CD14-positive monocyte (primary cell): ENCODE data around the gene METTL22. TPM values are rescaled to one million over a fixed set of nuclear protein-coding genes. Genes with fewer than 3 reads are reported as not detected.

ENCODE experiments used
- DNase-seq, 3 donors: peaks; one replicate each; pipeline ENCODE4 v3.0.0-alpha.2; 2011 to 2022
- H2AFZ ChIP-seq: 2 replicates; pipeline ENCODE4 v1.6.0; 2012; ENCODE audit warnings: mild to moderate bottlenecking, low read depth, low read length, inconsistent platforms; ENCODE audit not compliant: insufficient read depth, poor library complexity, severe bottlenecking
- H3K27ac ChIP-seq, 2 donors: 1 replicate in 1 of 2; 2 replicates in 1 of 2; pipeline ENCODE4 v1.5.1; 2012 to 2013; ENCODE audit warnings: low read length in 2 of 2, control low read depth in 1 of 2, inconsistent platforms in 1 of 2, low read depth in 1 of 2, mild to moderate bottlenecking in 1 of 2
- H3K27me3 ChIP-seq, 2 donors: one replicate each; pipeline versions ENCODE4 v1.6.0 to v1.6.1; 2011 to 2013; ENCODE audit warnings: low read length in 2 of 2; ENCODE audit not compliant: control insufficient read depth in 2 of 2, insufficient read depth in 2 of 2
- H3K36me3 ChIP-seq, 2 donors: replicated peaks in 1 of 2; 1 replicate in 1 of 2; 2 replicates in 1 of 2; pipeline versions ENCODE4 v1.5.1 to v1.6.1; 2012 to 2013; ENCODE audit warnings: low read length in 2 of 2, control low read depth in 1 of 2, inconsistent platforms in 1 of 2, mild to moderate bottlenecking in 1 of 2; ENCODE audit not compliant: insufficient read depth in 2 of 2, control insufficient read depth in 1 of 2
- H3K4me1 ChIP-seq, 2 donors: 1 replicate in 1 of 2; 2 replicates in 1 of 2; pipeline versions ENCODE4 v1.5.1 to v1.6.1; 2012 to 2013; ENCODE audit warnings: low read length in 2 of 2, control low read depth in 1 of 2, inconsistent platforms in 1 of 2, mild to moderate bottlenecking in 1 of 2, moderate library complexity in 1 of 2; ENCODE audit not compliant: insufficient read depth in 2 of 2, control insufficient read depth in 1 of 2
- H3K4me2 ChIP-seq: replicated peaks from 2 replicates; pipeline ENCODE3; 2012; ENCODE audit warnings: low read length, moderate library complexity, mild to moderate bottlenecking; ENCODE audit not compliant: poor library complexity, severe bottlenecking; ENCODE audit errors: extremely low read depth
- H3K4me3 ChIP-seq, 3 experiments: fragments of 200-600 bp in 1 of 3; sonication (generic) in 1 of 3; replicated peaks in 1 of 3; 1 replicate in 2 of 3; 2 replicates in 1 of 3; pipeline ENCODE4 v1.5.1; 2011 to 2013; ENCODE audit warnings: low read length in 3 of 3, mild to moderate bottlenecking in 3 of 3, control low read depth in 2 of 3, low read depth in 2 of 3, inconsistent platforms in 1 of 3, moderate library complexity in 1 of 3
- H3K79me2 ChIP-seq: 2 replicates; pipeline ENCODE4 v1.6.0; 2012; ENCODE audit warnings: mild to moderate bottlenecking, control low read depth, inconsistent platforms, low read length, moderate library complexity; ENCODE audit not compliant: insufficient read depth
- H3K9ac ChIP-seq: 2 replicates; pipeline ENCODE4 v1.6.0; 2017; ENCODE audit warnings: low read length, mild to moderate bottlenecking; ENCODE audit not compliant: insufficient read depth, poor library complexity, severe bottlenecking
- H3K9me3 ChIP-seq, 2 donors: replicated peaks in 1 of 2; 1 replicate in 1 of 2; 2 replicates in 1 of 2; pipeline versions ENCODE4 v1.5.1 to v1.6.1; 2012 to 2013; ENCODE audit warnings: low read length in 2 of 2, control low read depth in 1 of 2; ENCODE audit not compliant: control insufficient read depth in 1 of 2, insufficient read depth in 1 of 2
- H4K20me1 ChIP-seq: 2 replicates; pipeline ENCODE4 v1.6.0; 2012; ENCODE audit warnings: mild to moderate bottlenecking, low read length, control low read depth, moderate library complexity; ENCODE audit not compliant: insufficient read depth
- H3K27ac Mint-ChIP-seq, 7 donors: one replicate each; pipeline ENCODE4 v1.8.0; 2020; ENCODE audit warnings: mild to moderate bottlenecking in 7 of 7, mixed read lengths in 7 of 7, moderate library complexity in 6 of 7, inconsistent platforms in 2 of 7
- H3K27me3 Mint-ChIP-seq, 3 donors: one replicate each; pipeline ENCODE4 v1.8.0; 2021 to 2022; ENCODE audit warnings: low read depth in 3 of 3, mild to moderate bottlenecking in 3 of 3, mixed read lengths in 3 of 3, moderate library complexity in 3 of 3, inconsistent platforms in 1 of 3
- H3K36me3 Mint-ChIP-seq, 2 donors: one replicate each; pipeline ENCODE4 v1.8.0; 2020; ENCODE audit warnings: mixed read lengths in 2 of 2, inconsistent platforms in 1 of 2, mild to moderate bottlenecking in 1 of 2
- H3K4me1 Mint-ChIP-seq: one replicate; pipeline ENCODE4 v1.8.0; 2020; ENCODE audit warnings: mild to moderate bottlenecking, mixed read lengths
- H3K4me3 Mint-ChIP-seq, 2 donors: one replicate each; pipeline ENCODE4 v1.8.0; 2020; ENCODE audit warnings: mild to moderate bottlenecking in 2 of 2, mixed read lengths in 2 of 2, moderate library complexity in 1 of 2
- H3K9me3 Mint-ChIP-seq, 7 donors: one replicate each; pipeline ENCODE4 v1.8.0; 2020 to 2022; ENCODE audit warnings: mixed read lengths in 7 of 7, mild to moderate bottlenecking in 6 of 7, moderate library complexity in 6 of 7, inconsistent platforms in 2 of 7
- CTCF ChIP-seq: fragments of 200-600 bp; IDR thresholded peaks from one replicate; pipeline ENCODE4 v1.8.0; 2022; ENCODE audit warnings: antibody characterized with exemption, mild to moderate bottlenecking
- WGBS: methylation state at CpG from one replicate; pipeline ENCODE4 v1.1.5; 2013; ENCODE audit warnings: missing lambda C conversion rate; ENCODE audit not compliant: insufficient coverage; 5-methylcytosine and 5-hydroxymethylcytosine counted together
- intact Hi-C, 2 donors: fragments of 100-400 bp; cut with micrococcal nuclease; formaldehyde crosslinking; loops; one replicate each; pipeline versions ENCODE4 v1.15.0 to v1.15.1; 2023
- polyA plus RNA-seq, 3 donors: library from polyadenylated mRNA; depleted of rRNA in 1 of 3; unstranded in 2 of 3; stranded (reverse) in 1 of 3; fragments of 300-500 nt in 2 of 3; fragments of >200 nt in 1 of 3; fragmentation: Illumina TruSeq in 2 of 3; gene quantifications; 1 replicate in 2 of 3; 2 replicates in 1 of 3; pipeline ENCODE4 v1.2.3, GENCODE V29; 2012 to 2021

The METTL22 gene
- polyA plus RNA-seq, 3 donors = 36.0 to 44.0 (median 38.9) TPM

GRCh38 chr16:8589057-8589899, 32.2 kb upstream of the METTL22 start:
- no peak overlapping the region for H3K9ac ChIP-seq
- H2AFZ ChIP-seq = no peak overlapping the region
- no peaks in the 10 kb centered on the region for H4K20me1 ChIP-seq
- H3K4me1 ChIP-seq = peaks cover 0 to under 1% of the 10 kb centered on the region in 2 donors
- H3K36me3 ChIP-seq = no peaks in the 10 kb centered on the region
- Mint-ChIP-seq H3K27me3 (peaks cover 6 to 32% (median 32%) of the 10 kb centered on the region in 3 donors), H3K9me3 (peaks cover 0 to 14% (median 4%) of the 10 kb centered on the region in 7 donors), H3K4me1 (peaks cover 4% of the 10 kb centered on the region), H3K36me3 (peaks cover 0 to 2% of the 10 kb centered on the region in 2 donors), H3K4me3 (peak overlapping the region in 1 of 2 donors; percentile 44), H3K27ac (no peak overlapping the region)
- no peak for DNase-seq
- intact Hi-C loops = no loop called here
- no peak overlapping the region for H3K4me2 ChIP-seq
- WGBS = 2% methylated on average over 63 of the region's 64 CpGs
- peaks cover 43 to 59% of the 10 kb centered on the region in 2 donors for H3K27me3 ChIP-seq
- H3K4me3 ChIP-seq = no peak overlapping the region
- H3K79me2 ChIP-seq = no peaks in the 10 kb centered on the region
- TF ChIP-seq CTCF = no peak
- H3K9me3 ChIP-seq = peaks cover 3 to 35% of the 10 kb centered on the region in 2 donors
- no peak overlapping the region for H3K27ac ChIP-seq

- Histone ChIP-seq H3K4me2 (no peak within 1 kb of the TSS), H4K20me1 (no peaks in the 10 kb centered on the region), H3K36me3 (no peaks in the 10 kb centered on the region), H3K9ac (no peak within 1 kb of the TSS), H3K79me2 (no peaks in the 10 kb centered on the region), H2AFZ (no peak within 1 kb of the TSS), H3K9me3 (peaks cover 3 to 35% of the 10 kb centered on the region in 2 donors), H3K27ac (no peak within 1 kb of the TSS), H3K4me1 (peaks cover 0 to 2% of the 10 kb centered on the region in 2 donors), H3K4me3 (no peak within 1 kb of the TSS), H3K27me3 (peaks cover 43 to 59% of the 10 kb centered on the region in 2 donors)
- H3K27me3 Mint-ChIP-seq = peaks cover 2 to 33% (median 32%) of the 10 kb centered on the region in 3 donors
- WGBS = 6% methylated on average over 39 of the region's 41 CpGs
- peaks cover 6% of the 10 kb centered on the region for H3K4me1 Mint-ChIP-seq
- intact Hi-C loops = no loop called here
- peaks cover 0 to 2% of the 10 kb centered on the region in 2 donors for H3K36me3 Mint-ChIP-seq
- no peak within 1 kb of the TSS for H3K4me3 Mint-ChIP-seq
- H3K9me3 Mint-ChIP-seq = peaks cover 0 to 14% (median 4%) of the 10 kb centered on the region in 7 donors
- H3K27ac Mint-ChIP-seq = no peak within 1 kb of the TSS
- DNase-seq = no peak
- TF ChIP-seq CTCF = no peak
Measured at GRCh38 chr16:8589900-8590688, 31.4 kb upstream of the METTL22 start, which contains the start of gene TMEM114. TMEM114 (minus strand) TSS chr16:8590511; CDS start chr16:8589838, 673 bp downstream.
